ENCODE data around the gene SCGB1A1.

DNA sequence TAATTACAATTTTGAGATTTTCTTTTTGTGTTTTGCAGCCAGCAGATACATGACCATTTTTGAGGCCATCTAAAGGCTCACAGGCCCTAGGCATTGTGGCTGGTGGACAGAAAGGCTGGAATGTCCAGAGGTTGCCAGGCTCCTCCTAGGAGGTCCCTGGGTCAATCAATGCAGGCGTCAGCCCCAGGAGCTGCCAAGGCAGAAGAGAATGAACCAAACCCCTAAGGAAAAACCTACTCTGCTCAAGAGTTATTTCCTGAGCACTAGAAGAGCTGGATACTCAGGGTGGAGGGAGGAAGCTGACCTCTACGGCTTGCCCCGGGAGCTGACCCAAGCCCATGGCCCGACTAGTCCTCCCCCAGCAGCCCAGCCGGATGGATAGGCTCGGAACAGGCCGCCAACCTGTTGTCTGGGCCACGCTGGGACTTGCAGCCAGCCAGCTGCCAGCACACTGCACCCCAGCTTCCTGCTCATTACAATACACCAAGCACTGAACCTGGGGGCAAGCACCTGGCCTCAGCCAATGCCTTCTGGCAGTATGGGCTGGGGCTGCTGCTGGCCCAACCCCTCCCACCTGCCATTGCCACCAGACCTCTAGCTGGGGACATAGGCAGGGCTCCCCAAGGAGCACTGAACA lies 5.7 kb upstream of the SCGB1A1 start:
- TF ChIP-seq, protein P1, sequence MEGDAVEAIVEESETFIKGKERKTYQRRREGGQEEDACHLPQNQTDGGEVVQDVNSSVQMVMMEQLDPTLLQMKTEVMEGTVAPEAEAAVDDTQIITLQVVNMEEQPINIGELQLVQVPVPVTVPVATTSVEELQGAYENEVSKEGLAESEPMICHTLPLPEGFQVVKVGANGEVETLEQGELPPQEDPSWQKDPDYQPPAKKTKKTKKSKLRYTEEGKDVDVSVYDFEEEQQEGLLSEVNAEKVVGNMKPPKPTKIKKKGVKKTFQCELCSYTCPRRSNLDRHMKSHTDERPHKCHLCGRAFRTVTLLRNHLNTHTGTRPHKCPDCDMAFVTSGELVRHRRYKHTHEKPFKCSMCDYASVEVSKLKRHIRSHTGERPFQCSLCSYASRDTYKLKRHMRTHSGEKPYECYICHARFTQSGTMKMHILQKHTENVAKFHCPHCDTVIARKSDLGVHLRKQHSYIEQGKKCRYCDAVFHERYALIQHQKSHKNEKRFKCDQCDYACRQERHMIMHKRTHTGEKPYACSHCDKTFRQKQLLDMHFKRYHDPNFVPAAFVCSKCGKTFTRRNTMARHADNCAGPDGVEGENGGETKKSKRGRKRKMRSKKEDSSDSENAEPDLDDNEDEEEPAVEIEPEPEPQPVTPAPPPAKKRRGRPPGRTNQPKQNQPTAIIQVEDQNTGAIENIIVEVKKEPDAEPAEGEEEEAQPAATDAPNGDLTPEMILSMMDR (IDR thresholded peaks at IDR 0.05), result no peak
- TF ChIP-seq ZFX (IDR thresholded peaks at IDR 0.05; ENCODE audit: borderline replicate concordance), result no peak
